Omental fat pad (tissue), 4 donors: ENCODE data around the gene SPTBN1. TPM values are rescaled to one million over a fixed set of nuclear protein-coding genes. Genes with fewer than 3 reads are reported as not detected.

Experiments used
- ATAC-seq: fragments of 150-250 bp; one replicate; pipeline ENCODE4 v1.9.1; 2016; ENCODE audit warnings: mild to moderate bottlenecking, moderate library complexity; ENCODE audit not compliant: low FRiP score
- DNase-seq: peaks from one replicate; pipeline ENCODE4 v3.0.0-alpha.2; 2019; ENCODE audit warnings: low spot score
- total RNA-seq, 4 donors: library from RNA; depleted of rRNA; stranded (reverse); fragments of >200 nt; gene quantifications; one replicate each; pipeline ENCODE4 v1.1.0, GENCODE V29; 2016
- TF ChIP-seq, protein P1 (sequence below), 3 donors: fragments of 450-650 bp; IDR thresholded peaks; one replicate each; pipeline ENCODE4 v1.5.1; 2016 to 2017; ENCODE audit warnings: antibody characterized with exemption in 3 of 3, mild to moderate bottlenecking in 3 of 3, moderate library complexity in 2 of 3

Gene SPTBN1
- total RNA-seq, 4 donors from 2014 or later, result 681 to 1,046 (median 964) TPM

DNA sequence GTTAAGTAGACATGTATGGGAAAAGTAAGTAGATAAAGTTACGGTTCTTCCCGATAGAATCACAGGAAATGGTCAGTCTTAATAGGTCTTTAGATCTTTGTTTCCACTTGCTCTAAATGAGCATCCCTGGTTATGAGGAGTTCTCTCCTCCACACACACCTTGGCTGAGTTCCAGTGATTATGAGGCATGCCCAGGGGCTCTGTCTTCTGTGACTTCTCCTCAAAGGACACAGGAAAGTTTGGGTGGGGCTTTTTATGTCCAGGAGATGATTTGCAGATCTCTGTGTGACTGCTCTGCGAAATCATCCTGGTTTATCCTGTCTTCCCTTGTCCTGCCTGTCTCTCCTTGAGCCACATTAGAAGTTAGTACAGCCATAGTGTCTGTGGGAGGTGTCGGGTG, 183.5 kb downstream of the SPTBN1 start:
- TF ChIP-seq, protein P1, sequence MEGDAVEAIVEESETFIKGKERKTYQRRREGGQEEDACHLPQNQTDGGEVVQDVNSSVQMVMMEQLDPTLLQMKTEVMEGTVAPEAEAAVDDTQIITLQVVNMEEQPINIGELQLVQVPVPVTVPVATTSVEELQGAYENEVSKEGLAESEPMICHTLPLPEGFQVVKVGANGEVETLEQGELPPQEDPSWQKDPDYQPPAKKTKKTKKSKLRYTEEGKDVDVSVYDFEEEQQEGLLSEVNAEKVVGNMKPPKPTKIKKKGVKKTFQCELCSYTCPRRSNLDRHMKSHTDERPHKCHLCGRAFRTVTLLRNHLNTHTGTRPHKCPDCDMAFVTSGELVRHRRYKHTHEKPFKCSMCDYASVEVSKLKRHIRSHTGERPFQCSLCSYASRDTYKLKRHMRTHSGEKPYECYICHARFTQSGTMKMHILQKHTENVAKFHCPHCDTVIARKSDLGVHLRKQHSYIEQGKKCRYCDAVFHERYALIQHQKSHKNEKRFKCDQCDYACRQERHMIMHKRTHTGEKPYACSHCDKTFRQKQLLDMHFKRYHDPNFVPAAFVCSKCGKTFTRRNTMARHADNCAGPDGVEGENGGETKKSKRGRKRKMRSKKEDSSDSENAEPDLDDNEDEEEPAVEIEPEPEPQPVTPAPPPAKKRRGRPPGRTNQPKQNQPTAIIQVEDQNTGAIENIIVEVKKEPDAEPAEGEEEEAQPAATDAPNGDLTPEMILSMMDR (IDR thresholded peaks at IDR 0.05), result no peak
- DNase-seq (no peak), ATAC-seq (no peak)

DNA sequence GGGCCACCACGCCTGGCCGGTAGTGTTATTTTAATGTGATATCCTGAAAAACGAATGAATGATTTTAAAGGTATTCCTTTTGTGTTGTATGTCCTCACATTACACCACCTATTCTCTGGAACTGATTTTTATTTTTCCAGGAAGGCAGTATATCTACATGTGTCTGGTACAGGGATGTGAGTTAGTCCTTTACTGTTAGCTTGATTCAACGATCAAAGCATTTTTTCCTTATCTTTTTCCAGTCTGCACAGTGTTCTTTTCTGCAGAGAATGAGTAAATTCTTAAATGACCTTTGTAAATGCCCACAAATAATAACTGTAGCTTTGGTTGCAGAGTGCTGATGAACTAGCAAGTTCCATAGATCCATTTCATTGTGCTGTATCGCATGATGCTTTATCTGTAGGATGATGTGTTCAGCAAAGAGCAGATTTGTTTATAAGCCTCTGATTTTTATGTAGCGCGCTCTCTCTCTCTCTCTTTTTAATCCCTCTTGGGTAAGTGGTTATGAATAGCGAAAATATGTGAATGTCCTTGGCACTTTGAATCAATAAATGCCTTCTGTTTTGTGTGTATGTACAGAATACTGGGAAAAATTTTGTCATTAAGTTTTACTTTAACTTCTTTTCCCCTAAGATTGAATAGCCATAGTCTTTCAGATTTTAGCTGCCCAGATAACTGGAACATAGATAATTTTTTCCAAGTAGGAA, 184.9 kb downstream of the SPTBN1 start:
- TF ChIP-seq, protein P1 (IDR thresholded peaks at IDR 0.05), result no peak
- DNase-seq (no peak), ATAC-seq (peak; percentile 37)

DNA sequence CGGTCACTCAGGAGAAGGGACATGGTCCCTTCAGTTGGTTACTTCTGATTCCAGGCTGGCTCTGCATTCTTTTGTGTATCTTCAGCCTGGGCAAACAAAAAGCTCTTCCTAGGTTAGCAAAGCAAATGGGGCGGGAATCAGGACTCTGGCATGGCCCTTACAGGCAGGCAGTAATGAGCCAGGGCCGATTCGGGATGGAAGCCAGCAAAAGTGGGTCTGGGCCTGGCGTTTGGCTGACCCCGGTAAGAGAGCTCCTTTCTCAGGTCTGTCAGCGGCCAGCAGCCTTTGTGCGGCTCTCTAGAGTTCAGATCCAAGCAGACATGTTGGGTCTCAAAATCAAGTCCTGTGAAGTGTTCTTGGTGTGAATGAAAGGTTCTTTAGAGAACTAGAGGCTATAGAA, 185.9 kb downstream of the SPTBN1 start:
- TF ChIP-seq, protein P1 (IDR thresholded peaks at IDR 0.05), result no peak
- ATAC-seq (no peak), DNase-seq (no peak)

DNA sequence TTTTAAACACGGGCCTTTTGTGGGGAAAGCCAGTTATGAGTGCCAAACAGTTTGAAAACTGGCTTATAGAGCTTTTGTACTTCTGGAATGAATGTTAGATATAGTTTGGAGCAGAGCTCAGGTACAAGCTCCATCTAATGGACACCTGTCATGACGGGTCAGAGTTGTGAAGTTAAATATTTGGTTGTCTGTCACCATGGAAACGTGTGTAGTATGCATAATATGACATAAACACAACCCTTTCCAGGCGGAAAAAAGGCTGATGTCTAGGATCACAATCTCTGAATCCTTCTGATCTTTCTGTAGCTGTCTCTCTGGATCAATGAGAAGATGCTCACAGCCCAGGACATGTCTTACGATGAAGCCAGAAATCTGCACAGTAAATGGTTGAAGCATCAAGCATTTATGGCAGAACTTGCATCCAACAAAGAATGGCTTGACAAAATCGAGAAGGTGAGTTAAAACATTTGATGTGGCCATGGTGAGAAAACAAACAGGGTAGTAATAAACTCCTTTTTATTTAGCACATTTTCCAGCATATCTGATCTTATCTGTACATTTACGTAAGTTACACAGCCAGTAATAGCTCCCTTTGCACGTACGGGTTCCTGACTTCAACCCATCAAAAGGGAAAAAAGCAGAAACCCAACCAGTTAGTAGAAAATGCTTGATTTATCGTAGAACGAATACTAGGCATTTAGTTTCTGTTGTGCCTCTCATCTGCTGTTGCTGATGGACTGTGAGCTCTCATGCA, 186.7 kb downstream of the SPTBN1 start:
- no peak for ATAC-seq
- TF ChIP-seq, protein P1 (IDR thresholded peaks at IDR 0.05), result no peak
- DNase-seq, result no peak

DNA sequence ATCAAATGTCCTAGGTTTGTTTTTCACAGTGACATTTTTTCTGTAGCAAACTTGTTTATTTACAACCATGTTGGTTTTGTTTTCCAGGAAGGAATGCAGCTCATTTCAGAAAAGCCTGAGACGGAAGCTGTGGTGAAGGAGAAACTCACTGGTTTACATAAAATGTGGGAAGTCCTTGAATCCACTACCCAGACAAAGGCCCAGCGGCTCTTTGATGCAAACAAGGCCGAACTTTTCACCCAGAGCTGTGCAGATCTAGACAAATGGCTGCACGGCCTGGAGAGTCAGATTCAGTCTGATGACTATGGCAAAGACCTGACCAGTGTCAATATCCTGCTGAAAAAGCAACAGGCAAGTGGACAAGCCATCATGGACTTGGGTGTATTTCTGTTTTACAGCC, 188.1 kb downstream of the SPTBN1 start:
- no peak for DNase-seq

DNA sequence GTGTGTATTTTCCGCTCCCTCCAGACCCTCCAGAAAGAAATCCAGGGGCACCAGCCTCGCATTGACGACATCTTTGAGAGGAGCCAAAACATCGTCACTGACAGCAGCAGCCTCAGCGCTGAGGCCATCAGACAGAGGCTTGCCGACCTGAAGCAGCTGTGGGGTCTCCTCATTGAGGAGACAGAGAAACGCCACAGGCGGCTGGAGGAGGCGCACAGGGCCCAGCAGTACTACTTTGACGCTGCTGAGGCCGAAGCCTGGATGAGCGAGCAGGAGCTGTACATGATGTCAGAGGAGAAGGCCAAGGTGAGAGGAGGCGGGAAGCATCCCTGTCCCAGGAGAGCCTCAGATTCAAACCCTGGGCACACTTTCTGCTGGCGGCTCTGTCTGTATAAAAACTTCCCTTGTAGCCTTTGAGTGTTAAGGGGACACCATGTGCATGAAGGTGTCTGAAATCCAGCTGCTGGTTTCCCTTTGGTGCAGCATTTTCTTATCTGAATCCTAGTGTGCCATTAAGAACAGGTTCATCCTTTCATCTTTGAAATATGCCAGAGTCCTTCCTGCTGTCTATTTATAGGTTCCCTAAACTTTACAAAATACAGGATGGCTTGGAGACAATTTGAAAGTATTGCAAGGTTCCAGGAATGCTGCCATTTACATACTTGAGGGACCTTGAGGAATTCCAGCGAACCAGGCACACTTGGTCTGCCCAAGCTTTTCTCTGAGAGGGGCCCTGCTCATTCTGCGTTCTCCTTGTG, 190.2 kb downstream of the SPTBN1 start:
- DNase-seq (no peak), ATAC-seq (no peak)
- TF ChIP-seq, protein P1 (IDR thresholded peaks at IDR 0.05), result no peak

More for the DNA sequence above, 188.1 kb downstream of the SPTBN1 start:
- no peak for ATAC-seq
- TF ChIP-seq, protein P1 (IDR thresholded peaks at IDR 0.05), result no peak
